NK-92 (cell line): ENCODE data around the gene ADORA1.

Experiments
- DNase-seq: peaks from one replicate; lab custom pipeline; 2025; ENCODE audit not compliant: unreplicated experiment; lab: John Stamatoyannopoulos, UW

The ADORA1 gene

DNA sequence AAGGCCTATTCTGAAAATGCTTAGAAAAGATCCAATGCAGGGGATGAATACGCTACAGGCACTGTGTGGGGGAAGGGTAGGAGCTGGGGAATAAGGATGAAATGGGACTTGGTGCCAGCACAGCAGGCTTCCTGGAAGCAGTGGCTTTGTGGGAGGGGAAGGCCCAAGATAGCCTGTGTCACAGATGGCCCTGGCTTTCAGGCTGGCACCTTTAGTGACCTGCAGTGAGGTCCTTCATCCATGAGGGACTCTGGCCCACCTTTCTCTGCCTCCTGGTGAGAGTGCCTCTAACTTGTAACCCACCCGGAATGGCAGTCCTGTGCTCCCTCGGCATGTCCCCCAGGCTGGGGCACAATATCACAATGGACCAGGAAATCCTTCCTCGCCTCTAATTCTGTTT is 58.1 kb downstream of the ADORA1 start:
- no peak for DNase-seq

DNA sequence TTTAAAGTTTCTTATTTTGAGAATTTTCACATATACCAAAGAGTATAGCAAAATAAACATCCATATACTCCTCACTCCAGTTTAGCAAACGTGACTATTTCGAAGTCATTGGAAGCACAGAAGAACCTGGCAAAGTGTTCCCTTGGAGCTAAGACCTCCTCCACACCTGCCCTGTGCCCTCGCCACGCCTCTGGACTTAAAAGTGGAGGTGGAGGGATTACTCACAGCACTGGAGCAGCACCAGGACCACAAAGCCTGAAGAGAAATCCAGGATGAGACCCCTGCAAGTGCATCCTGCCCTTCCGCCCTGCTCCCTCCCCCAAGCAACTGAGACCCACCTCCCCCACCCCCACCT is 58.5 kb downstream of the ADORA1 start:
- DNase-seq: no peak

DNA sequence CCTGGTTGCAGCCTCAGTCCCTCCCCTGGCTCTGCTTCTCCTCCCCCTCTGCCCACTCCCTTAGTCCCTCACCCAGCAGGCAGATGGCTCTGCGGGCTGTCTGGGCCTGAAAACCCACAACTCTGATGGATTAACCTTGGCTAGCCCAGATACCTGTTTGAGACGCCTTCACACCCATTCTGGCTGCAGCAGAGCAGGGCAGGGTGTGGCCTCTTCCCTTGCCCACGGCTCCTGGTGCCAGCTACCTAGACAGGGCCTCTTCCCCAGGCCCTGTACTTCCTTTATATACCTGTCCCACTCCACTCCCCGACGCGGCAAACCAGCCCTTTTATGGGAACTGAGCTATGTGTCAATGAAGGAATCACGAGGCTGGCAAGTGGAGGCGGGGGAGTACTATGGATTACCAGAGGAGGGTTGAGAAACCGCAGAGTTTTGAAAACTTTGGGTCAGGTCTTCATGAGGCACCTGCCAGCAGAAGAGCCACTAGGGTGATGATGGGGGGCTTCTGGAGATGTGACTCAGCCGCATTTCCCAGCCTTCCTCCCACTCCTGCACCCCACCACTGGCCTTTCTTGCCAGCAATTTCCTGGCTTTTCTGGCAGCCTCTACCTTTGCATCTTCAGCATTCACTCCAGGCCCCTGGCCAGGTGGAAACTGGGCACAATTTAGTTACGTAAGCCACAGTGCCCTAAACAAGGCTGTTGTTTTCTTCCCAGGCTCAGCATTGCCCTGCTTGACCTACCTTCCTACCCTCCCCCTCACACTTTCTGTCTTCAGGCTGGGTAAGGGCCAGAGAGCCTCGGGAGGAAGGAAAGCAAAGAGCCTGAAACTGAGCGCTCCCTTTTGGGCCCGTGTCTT is 59.1 kb downstream of the ADORA1 start, which contains the start of gene CHI3L1:
Gene CHI3L1 (minus strand): TSS at position 259 of the 858 bp plus-strand sequence. CDS start 81 bp downstream, at position 178.
- no peak for DNase-seq

DNA sequence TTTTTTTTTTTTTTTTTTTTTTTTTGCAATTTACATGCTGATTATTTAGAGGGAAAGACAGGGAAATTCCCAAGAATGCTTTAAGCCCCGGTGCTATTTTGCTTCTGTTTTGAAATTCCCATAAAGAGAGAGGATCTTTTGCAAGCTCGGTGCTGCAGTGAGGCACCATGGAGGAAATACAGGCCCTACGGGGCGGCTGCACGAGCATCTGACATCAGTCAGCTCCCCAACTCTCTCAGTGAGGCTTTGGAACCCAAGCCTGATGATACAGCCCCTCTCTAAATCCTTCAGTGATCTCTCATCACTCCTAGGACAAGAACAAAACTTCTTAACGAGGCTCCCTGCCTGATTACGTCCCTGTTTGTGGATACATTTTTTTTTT is 59.8 kb downstream of the ADORA1 start:
- no peak for DNase-seq

DNA sequence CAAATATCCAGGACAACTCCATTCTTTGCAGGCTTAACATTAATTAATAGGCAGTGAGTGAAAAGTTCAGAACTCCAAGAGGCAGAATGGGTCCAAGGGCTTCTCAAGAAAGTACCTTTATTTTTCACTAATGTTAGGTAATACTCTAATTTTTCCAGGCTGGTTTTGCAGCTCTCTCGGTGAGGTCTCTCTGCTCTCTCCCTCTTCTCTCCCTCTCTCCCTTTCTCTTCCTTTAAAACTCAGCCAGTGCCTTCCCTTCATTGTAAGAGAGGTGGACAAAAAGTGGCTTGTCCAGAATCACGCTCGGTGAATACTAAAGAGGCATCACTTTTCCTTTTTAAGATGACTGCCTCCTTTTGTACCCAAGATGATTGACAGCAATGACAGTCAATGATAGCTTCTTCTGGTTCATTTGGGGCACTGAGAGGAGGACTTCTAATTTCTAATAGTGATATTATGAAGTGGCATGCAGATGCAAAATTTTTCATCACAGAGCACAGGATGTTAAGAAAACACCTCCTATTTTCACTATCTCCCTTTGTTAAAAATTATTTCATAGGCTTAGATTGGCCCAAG is 60.3 kb downstream of the ADORA1 start:
- DNase-seq: no peak

DNA sequence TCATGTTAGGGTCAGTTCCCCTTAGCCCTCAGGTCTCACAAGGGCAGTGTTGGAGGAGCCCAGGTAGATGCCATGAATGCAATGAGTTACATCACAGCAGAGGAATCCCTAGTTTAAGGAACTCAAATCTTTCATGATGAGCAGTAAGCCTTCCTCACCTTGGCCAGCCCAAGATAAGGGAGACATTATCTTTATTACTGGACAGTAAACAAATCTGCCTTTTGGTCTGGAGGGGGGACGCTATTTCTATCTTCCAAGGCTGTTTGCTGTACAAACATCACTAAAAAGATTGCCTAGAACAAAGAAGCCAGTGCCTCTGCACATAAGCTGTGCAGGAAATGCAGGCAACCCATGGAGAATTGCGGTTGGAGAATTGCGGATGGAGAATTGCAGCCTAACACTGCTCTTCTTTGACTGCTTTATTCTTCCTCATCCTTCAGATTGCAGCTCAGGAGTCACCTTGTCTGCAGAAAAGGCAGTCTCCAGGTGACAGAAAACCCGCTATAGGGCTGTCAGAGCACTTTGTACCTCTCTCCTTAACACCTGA is 61.2 kb downstream of the ADORA1 start:
- DNase-seq: no peak

DNA sequence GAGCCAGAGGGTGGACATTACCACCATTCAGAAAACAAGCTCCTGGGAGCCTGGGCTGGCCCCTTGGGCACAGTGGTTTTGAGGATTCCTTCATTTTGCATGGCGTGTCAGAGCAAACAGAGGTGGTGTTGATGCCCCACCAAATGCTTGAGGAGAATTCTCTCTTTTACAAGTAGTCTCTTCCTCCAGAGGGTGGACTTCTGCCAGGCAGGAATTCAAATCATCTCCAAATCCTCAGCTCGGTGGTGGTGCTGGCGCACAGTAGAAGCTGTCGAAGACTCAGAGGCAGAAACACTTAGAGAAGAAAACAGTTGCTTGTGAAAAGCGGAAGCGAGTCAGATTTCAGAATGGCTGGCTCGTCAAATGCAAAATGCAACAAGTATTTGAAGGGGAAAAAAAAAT is 62.4 kb downstream of the ADORA1 start:
- no peak for DNase-seq

DNA sequence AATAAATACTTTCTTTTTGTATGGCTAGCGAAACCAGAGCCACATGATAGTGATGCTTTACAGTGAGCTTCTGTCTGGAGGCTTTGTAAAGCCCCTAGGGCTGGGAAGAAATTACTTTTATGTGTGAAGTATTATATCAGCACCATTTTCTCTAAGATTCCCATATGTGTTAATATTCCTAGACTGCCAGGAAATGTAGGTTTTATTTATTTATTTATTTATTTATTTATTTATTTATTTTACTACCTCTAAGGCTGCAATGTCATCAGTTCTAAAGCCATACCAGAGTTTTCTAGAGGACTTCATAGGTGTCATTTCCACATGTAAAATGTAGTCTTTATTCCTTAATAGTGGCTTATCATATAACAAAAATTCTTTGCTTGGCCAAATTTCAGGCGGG is 63.4 kb downstream of the ADORA1 start:
- no peak for DNase-seq

DNA sequence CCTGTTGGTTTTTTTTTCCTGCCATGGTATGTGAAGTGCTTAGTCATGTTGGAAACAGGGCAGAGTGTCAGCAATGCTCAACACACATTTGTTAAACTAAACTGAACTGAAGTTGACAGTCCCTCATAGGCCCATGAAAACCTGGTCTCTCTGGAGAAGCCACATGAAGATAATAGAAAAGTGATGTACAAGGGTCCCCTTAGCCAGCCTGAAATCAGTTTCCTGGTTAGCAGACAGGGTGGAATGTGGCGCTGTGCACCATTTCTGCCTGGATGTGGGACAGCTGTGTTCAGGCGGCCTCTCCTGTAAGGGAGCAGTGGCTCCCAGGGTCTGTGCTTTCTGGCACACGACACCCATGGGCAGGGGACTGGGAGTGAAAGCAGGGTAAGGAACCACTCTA is 68.8 kb downstream of the ADORA1 start:
- DNase-seq: no peak

DNA sequence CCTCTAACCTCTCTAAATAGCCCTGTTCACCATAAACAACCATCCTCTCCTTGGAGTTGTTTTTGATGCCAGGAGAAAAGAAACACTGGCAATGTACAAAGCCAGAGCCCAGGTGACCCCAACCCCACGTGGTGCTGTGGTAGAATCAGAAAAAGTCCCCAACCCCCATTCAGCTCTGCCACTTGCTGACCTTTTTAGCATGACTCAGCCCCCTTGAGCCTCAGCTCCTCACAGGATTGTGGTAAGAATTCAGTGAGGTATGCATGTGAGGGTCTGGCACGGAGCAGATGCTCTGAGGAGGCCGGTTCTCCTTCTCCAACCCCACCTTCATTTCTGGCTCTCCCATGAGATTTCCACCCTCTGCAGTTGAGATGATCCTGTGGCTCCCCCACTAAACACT is 70.1 kb downstream of the ADORA1 start:
- DNase-seq: no peak

DNA sequence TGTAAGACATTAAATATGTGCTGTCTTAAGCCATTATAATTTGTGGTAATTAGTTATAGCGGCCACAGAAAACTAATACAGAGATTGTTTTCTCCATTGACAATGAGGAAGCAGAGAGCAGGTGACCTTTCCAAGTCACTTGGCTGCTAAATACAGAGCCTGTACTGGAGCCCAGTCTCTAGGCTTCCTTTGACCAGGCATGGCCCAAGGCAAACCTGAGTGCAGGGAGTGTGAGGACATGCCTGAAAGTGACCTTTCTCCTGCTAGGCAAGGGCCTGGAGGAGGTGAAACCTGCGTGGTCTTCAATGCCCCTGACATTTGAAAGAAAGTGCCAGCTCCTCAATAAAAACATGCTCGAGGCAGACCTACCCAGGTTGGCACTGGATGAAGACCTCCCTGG is 71.5 kb downstream of the ADORA1 start:
- DNase-seq: no peak

DNA sequence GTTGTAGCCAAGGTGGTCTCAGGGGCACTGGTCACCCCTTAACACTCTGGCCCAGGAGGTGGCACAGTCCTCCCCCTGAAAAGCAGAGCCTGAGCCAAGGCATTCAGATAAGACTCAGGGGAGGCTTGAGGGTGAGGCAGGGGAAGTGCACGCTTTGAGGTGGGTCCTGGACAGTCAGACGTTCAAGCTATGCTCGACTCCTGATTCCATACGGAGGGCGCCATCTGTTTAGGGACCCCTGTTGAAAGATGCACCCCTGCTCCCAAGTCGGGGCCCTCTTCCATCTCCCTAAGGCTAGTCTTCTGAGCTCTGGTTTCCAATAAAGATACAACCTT is 71.9 kb downstream of the ADORA1 start:
- DNase-seq: no peak

DNA sequence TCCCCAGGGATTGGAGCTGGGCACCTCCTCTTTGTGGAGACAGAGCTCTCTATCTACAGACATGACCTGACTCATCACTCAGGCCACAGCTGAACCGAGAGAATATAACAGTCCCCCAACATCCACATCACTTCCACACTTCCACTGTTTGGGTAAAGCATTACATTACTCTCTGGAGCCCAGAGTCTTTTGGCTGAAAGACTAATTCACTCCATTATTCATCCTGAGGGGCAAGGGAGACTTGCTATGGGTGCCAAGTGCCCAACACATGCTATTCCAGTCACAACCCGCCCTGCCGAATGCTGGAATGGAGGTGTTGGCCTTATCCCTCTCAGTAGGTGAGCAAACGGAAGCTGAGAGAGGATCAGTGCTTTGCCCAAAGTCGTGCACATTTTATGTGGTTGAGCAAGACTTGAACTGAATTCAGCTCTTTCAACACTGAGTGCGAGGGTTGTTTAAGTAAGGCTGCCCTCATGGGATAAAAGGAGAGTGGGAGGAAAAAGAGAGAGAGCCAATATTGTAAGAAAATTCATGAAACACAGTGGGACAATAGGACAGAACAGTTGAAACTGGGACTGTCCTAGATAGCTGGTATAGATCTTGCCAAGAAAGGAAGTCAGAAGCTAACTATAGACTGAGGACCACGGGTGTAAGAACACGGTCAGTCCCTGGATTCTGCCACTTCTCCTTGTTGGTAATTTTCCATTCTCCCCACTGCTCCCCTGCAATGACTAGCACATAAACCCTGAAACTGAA is 72.5 kb downstream of the ADORA1 start:
- no peak for DNase-seq

DNA sequence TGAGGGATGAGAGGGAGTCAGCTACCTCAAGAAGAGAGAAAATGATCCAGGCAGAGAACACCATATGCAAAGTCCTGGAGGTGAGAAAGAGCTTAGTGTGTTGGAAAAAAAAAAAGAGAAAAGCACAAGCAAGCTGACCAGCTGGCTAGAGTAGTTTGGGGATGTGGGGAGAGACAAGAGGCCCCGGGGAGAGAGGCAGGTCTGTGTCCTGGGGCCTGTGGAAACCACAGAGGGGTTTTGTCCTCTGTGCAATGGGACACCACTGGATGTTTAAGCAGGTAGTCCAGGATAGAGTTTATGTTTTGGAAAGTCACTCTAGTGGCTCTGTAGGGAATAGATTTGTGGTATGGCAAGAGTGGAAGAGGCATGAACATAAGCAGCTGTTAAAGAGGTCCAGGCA is 73.4 kb downstream of the ADORA1 start:
- DNase-seq: no peak

DNA sequence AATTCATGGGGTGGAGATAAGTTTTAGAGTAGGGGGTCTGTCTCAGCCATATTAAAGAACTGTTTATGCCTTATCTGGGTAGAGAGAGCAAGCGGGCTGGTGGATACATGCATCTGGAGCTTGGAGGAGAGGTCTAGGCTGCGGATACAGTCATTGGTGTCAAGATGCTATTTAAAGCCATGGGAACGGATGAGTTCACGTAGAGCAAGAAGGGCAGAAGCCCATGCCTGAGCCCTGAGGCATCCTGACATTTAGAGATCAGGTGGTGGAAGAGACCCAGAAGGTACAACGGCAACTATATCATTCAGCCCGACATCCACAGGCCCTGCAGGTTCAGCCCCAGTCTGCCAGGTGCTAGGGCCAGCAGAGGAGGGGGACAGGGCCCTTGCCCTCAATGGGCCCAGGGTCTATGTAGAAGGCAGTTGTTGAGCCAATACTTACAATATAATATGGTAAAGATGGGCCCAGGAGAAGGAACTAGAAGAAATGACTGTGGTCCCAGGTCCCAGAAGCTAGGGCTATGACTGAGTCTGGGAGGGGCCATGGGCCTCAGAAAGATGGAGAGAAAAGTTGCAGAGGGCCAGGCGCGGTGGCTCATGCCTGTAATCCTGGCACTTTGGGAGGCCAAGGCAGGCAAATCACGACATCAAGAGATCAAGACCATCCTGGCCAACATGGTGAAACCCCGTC is 74.1 kb downstream of the ADORA1 start:
- DNase-seq: no peak

DNA sequence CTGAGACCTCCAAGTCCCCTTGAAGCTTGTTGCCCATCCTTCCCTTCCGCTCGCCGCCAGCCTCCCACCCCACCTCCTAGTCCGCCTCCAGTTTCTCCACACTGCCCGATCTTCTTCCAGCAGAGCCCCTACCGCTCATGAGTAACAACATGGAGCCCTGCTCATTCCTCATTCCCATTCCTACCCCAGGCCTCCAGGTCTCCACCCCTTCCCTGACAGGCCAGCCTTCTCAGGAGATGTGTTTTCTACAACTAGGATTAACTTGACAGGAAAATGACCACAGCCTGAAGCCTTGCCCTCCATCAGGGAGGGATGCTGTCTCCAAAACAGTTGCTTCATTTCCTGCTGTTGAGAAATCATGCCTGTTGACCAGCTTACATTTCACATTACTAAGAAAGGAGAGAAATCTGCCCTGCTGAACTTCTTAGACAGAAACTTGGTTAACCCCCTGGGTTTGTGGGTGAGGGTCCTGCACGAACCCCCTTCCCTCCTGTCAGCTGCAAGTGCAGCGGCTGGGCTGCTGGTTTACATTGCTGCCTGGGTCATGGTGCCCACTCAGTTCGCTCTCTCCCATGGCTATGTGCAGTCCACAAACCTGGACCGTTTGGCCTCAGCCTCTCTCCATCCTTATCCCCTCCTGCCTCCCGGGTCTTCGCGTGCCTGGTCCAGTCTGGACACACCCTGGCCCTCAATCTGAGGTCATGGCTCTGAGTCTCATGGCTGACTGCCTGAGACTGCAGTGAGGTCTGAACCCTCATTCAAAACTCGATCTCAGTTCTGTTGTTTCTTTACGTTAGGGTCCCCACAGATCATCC is 75.1 kb downstream of the ADORA1 start:
- DNase-seq: no peak

DNA sequence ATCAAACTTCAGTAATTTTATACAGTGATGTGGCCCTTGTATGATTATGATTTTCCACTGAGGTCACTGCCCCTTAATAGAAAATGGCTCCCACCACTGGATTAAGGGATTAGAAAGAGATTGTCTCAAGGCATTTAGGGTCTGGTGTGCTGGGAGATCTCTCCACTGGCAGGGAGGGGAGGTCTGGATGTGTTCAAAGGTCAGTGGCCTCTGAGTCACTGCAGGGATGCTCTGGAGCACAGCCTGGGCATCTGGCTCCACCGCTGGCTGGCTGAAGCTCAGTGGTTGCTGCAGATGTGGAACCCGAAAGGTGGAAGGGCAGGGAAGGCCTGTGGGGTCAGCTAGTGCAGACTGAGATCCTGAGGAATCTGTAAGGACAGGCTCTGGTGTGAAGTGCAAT is 77.2 kb downstream of the ADORA1 start:
- no peak for DNase-seq

DNA sequence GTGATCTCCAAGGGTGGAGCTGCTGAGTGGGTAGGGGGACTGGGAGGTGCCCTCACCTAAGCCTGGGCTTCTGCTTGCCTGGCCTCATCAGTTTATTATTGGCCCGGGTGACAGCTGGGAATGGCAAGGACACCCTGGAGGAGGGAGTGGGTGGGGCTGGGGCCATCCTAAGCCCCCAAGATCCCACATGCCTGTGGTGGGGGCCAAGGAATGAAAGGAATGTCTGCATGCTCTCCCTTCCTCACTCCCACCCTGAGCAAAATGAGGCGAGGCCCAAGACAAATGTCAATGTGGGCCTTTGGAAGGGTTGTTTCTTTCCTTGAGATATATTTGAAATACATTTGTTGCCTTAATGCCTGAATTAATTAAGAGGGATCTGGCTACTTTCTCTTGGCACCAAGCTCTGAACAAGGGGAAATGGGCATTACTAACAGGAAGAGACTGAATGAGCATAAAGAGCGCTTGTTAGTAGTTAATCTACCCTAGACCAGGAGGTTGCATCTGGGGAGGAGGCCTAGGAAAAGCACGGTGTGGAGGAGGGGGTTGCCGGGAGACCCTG is 78.7 kb downstream of the ADORA1 start:
- no peak for DNase-seq

DNA sequence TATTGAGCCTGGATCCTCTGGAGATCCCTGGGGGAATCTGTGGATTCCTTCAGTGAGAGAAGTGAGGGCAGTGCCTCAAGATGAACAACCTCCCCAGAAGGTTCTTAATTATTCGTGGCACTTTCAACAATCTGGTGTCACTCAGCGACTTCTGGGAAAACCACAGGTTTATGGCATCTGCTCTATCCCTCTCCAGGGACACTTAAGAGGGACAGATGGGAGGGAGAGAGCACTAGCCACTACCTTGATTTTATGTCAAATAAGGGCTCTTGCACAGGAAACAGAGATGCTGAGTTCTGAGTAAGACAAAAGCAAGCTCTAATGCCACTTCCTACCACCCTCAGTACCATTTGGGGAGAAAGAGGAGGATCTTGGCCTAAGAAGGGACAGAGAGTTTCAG is 80.2 kb downstream of the ADORA1 start:
- DNase-seq: no peak

DNA sequence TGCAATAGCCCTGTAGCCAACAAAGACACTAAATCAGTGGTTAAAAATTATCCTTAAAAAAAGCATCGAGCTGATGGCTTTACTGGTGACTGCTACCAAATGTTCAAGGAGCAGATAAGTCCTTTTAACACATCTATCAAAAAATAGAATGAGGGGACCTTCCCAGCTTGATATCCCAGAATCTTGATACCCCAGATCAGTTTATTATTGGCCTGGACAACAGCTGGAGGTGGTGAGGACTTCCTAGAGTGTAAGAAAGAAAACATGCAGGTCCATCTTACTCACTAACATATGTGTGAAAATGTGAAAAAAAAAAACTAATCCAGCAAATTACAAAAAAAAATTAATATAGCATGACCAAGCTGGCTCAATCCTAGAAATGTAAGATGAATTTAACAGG is 80.7 kb downstream of the ADORA1 start:
- no peak for DNase-seq
